GM21515 (cell line): Measurements from ENCODE around the gene TRIP13.

ENCODE experiments used
- ATAC-seq: cut with Tn5 transposase; IDR thresholded peaks from one replicate; pipeline ENCODE4 v1.9.1; 2021; ENCODE audit not compliant: unreplicated experiment

TRIP13 gene

GRCh38 chr5:949815-950560 lies 57.3 kb downstream of the TRIP13 start:
- no peak for ATAC-seq

GRCh38 chr5:951940-952596 lies 59.4 kb downstream of the TRIP13 start:
- ATAC-seq, result no peak

- ATAC-seq, result no peak
Observed at GRCh38 chr5:952597-953271, 60.0 kb downstream of the TRIP13 start.

GRCh38 chr5:953535-954449 lies 61.1 kb downstream of the TRIP13 start:
- no peak for ATAC-seq

GRCh38 chr5:955886-956761 lies 63.4 kb downstream of the TRIP13 start:
- no peak for ATAC-seq

- ATAC-seq, result peak; percentile 45
Observed at GRCh38 chr5:956941-957747, 64.5 kb downstream of the TRIP13 start.

GRCh38 chr5:957748-958485 lies 65.2 kb downstream of the TRIP13 start:
- ATAC-seq, result no peak

- no peak for ATAC-seq
Observed at GRCh38 chr5:958701-959571, 66.3 kb downstream of the TRIP13 start.

- ATAC-seq, result no peak
Observed at GRCh38 chr5:959581-960531, 67.2 kb downstream of the TRIP13 start.

- ATAC-seq, result no peak
Observed at GRCh38 chr5:960551-960950, 67.9 kb downstream of the TRIP13 start.

GRCh38 chr5:961002-961710 lies 68.5 kb downstream of the TRIP13 start:
- ATAC-seq, result no peak

- ATAC-seq, result no peak
Observed at GRCh38 chr5:961711-962240, 69.1 kb downstream of the TRIP13 start.

GRCh38 chr5:962386-962785 lies 69.7 kb downstream of the TRIP13 start:
- ATAC-seq, result no peak

GRCh38 chr5:962801-963200 lies 70.1 kb downstream of the TRIP13 start:
- no peak for ATAC-seq

GRCh38 chr5:963310-963672 lies 70.6 kb downstream of the TRIP13 start:
- ATAC-seq, result peak; percentile 31
